ENCODE measurements around the gene THRSP.
"Not testable (repeated sequence)": the region's sequence is repeated elsewhere in the genome, so short reads cannot be mapped to it uniquely, and the experiment has no call there.

The THRSP gene, protein sequence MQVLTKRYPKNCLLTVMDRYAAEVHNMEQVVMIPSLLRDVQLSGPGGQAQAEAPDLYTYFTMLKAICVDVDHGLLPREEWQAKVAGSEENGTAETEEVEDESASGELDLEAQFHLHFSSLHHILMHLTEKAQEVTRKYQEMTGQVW

GRCh38 chr11:78063440-78064181 lies at the start of gene THRSP:
Gene THRSP (plus strand): TSS chr11:78063861. CDS start chr11:78063882, 21 bp downstream.
- no peak for DNase-seq

DNA sequence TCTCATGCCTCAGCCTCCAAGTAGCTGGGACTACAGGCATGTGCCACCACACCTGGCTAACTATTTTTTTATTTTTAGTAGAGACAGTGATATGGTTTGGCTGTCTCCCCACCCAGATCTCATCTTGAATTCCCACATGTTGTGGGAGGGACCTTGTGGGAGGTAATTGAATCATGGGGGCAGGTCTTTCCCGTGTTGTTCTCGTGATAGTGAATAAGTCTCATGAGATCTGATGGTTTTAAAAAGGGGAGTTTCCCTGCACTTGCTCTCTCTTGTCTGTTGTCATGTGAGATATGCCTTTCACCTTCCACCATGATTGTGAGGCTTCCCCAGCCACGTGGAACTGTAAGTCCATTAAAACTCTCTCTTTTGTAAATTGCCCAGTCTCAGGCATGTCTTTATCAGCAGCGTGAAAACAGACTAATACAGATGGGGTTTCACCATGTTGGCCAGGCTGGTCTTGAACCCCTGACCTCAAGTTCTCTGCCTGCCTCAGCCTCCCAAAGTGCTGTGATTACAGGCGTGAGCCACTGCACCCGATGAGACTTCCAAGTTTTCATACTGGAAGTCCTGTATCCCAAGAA lies 48.6 kb upstream of the THRSP start:
- DNase-seq: not testable (repeated sequence)

DNA sequence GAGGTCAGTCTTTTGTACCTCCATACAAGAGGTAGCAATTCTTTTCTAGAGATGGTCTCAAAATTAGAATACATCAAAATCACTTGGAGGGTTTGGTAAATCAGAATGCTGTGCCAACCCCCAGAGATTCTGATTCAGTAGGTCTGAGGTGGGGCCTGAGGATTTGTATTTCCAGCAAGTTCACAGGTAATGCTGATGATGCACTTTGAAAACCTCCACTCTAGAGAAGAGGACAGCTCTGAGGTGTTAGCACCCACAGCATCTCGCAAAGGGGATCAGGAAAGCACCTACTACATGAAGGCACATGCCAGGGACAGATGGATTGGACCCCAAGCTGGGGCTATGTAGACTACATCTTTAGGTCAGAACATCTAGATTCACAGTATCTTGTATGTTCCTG lies 47.8 kb upstream of the THRSP start:
- no peak for DNase-seq

DNA sequence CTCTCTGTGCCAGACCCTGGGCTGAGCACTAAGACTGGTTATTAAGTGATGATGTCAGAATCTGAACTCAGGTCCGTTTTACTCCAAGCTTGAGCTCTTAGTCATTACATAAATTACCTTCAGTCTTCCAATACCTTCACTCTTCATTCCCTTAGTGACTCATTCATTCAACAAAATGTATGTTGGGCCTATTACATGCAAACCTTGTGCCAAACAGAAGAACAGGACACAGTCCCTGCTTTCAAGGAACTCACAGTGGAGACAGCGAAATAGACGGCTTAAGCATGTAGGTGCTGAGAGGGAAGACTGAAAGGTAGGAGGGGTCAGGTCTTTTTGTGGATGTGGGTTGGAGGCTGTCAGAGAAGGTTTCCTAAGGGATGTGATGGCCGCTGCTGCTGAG lies 43.9 kb upstream of the THRSP start:
- no peak for DNase-seq

GRCh38 chr11:78020246-78020645 lies 43.4 kb upstream of the THRSP start:
- no peak for DNase-seq

DNA sequence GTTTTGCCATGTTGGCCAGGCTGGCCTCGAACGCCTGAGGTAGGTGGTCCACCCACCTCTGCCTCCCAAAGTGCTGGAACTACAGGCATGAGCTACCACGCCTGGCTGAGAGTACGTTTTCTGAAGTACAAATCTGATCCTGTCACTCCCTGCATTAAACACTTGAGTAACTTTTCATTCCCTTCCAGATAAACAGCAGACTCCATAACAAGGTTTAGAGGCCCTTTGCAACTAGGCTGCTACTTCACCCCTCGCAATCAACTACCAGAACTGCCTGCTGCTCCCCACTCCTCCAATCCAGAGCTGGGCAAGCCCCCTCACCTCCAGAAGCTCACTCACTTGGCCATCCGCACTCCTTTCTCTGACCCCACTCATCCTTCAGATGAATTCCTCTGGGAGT lies 42.0 kb upstream of the THRSP start:
- DNase-seq: no peak

DNA sequence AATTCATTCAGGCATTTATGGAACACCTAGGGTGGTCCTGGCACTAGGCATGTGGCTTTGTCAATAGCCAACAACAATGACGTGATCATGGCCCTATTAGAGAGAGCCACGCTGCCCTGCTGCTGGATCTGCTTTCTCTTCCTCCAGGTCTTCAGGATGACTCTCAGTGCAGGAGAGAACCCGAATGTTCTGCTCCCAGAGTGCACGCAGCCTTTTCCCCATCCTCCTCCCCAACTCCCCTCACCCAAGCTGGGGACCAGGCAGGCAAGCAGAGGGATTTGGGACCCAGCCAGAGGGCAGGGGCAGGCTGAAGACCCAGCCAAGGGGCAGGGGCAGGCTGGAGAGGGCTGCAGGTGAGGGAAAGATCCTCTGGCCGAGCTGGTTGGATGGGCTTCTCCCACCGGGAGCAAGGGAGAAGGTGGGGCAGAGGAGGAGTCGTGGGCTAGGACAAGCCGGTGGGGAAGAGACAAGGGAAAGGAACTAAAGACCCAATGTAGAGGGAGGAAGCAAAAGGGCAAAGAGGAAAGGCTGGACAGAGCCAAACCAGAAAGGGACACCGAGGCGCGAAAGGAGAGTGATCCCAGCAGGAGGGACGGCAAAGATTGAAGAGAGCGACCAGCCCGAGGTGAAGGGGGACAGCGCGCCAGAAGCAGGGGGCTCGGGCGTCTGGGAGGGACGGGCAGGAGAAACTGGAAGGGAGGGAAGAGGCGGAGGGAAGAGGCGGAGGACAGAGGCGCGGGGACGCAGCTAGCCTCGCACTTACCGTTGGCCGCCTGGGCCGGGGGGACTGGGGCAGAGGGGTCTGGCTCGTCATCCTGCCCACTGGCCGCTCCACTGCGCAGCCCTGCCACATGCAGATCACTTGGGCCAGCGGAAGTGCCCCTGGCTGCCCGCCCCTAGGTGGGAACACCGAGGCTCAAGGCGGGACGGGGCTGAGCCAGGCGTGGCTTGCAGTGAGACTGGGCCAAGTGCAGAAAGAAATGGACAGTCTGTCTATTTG lies 41.0 kb upstream of the THRSP start, which contains the start of gene KCTD14:
TSS of gene KCTD14 (minus strand) at position 880 of the 1,000 bp plus-strand sequence. CDS start at position 853, 27 bp downstream.
- DNase-seq: peak; percentile 67

DNA sequence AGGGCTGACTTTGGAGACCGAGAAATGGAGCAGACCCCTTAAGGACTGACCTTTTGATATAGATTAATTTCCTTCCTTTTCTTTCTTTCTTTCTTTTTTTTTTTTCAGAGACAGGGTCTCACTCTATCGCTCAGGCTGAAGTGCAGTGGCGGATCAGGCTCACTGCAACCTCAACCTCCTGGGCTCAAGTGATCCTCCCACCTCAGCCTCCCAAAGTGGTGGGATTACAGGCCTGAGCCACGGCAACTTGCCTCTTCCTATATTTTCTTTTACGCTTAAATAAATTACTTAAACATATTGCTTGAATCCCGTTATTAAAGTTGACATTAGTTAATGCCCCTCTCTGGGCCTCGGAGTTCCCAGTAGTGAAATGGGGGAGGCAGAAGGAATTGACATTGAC lies 40.2 kb upstream of the THRSP start:
- no peak for DNase-seq

DNA sequence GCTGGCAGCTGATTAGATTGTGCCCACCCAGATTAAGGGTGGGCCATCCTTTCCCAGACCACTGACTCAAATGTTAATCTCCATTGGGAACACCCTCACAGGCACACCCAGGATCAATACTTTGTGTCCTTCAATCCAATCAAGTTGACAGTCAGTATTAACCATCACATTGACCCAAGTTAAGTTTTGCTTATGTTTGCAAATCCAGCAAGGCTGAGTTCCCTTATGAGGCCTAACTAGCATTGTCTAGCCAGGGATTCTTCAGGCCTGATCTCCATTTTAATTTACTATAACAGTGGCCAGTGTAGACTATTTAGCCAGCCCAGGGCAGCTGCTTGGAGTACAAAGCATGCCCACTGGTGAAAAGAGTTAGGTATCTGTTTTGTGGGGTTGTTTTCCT lies 38.3 kb upstream of the THRSP start:
- DNase-seq: no peak

GRCh38 chr11:78027759-78028158 lies 35.9 kb upstream of the THRSP start:
- no peak for DNase-seq

DNA sequence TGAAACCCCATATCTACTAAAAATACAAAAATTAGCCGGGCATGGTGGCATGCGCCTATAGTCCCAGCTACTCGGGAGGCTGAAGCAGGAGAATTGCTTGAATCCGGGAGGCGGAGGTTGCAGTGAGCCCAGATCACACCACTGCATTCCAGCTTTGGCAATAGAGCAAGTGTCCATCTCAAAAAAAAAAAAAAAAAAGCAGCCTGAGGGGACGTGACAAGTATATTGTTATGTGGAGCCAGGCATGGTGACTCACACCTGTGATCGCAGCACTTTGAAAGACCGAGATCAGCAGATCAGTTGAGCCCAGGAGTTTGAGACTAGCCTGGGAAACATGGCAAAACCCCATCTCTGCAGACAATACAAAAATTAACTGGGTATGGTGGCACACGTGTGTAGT lies 35.2 kb upstream of the THRSP start:
- DNase-seq: not testable (repeated sequence)

GRCh38 chr11:78030429-78031325 lies 33.0 kb upstream of the THRSP start:
- peak; percentile 91 for DNase-seq

DNA sequence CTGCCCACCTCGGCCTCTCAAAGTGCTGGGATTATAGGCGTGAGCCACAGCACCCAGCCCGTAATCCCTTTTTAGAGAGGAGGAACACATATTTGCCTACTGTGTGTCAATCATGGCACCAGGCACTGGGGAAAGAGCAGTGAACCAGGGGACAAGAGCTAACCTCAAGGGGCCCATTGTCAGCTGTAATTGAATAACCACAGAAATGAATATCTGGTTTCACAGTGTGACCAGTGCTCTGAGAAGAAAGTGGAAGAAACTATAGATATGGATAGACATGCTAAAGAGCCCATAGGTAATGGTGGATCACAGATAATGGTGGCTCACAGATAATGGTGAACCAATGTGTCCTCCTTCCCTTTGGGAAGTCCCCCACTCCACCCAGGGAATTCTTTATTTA lies 32.0 kb upstream of the THRSP start:
- no peak for DNase-seq

DNA sequence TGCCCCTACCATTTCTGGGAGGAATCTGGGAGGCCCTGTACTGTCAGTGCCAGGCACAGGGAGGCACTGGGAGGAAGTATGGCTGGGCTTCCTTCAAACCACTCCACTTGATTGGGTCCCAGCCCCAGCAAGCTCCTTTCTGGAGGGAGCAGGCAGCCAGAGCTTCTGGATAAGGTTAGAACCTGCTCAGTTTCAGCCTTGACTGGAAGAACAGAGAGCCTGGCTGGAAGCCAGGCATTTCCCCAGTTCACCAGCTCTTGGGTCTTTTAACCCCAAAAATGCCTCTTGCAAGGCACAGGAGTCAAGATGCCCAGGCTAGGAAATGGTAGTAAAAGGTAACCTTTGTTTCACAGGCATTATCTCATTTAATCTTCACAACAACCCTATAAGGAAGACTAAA lies 31.6 kb upstream of the THRSP start:
- DNase-seq: no peak

DNA sequence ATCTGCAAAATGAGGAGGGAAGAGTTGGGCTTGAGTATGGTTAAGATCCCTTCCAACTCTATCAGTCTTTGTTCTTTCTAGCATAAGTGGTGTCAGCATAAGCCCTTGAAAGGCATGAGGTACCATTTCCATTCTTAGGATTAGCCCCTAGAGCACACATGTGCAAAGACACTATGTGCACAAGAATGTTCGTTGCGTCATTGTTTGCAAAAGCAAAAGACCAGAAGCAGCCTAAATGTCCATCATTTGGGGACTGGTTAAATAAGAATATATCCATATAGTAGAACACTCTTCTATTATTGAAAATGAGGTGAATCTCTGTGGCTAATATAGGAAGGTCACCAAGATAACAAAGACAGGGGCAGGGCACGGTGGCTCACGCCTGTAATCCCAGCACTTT lies 30.6 kb upstream of the THRSP start:
- DNase-seq: no peak

- DNase-seq: no peak
Measured at GRCh38 chr11:78034623-78035022, 29.0 kb upstream of the THRSP start.

- DNase-seq: no peak
Measured at GRCh38 chr11:78036313-78036712, 27.3 kb upstream of the THRSP start.

- DNase-seq: no peak
Measured at GRCh38 chr11:78037056-78037455, 26.6 kb upstream of the THRSP start.

GRCh38 chr11:78037825-78038620 lies 25.6 kb upstream of the THRSP start:
- DNase-seq: no peak

DNA sequence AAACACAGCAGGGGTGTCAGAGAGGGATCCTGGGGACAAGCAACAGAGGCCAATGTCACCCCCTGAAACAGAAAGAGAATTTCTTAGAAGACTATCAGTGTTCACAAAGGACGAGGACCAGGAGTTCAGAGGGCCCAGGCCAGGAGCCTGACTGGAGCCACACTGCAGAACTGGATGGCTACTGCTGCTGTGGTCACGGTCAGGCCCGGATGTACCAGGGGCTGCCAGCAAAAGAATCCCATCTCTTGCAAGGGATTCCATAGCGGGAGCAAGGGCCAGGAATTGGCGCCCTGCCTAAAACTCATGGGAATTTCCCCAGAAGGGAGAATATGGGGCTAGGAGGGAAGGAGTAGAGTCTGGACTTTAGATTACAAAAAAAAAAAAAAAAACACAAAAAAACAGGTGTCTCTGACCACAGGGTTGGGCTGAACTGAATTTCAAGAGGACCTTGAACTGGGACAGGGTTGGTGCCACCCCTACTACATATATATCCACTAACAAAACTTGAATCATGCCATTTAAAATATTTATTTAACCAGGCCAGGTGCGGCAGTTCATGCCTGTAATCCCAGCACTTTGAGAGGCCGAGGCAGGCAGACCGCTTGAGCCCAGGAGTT lies 24.9 kb upstream of the THRSP start:
- no peak for DNase-seq

Data from femur (tissue), 1 donor.